Ovary (tissue), 9 donors: ENCODE measurements around the gene GRXCR2. TPM values are rescaled to one million over a fixed set of nuclear protein-coding genes. Genes with fewer than 3 reads are reported as not detected.
"Not testable (repeated sequence)": the region's sequence is repeated elsewhere in the genome, so short reads cannot be mapped to it uniquely, and the experiment has no call there.

Experiments
- DNase-seq, 5 donors: peaks; one replicate each; pipeline ENCODE4 v3.0.0-alpha.2; 2019 to 2020
- H3K27ac ChIP-seq, 2 donors: fragments of 200-600 bp; one replicate each; pipeline versions ENCODE4 v1.5.1 to v1.8.0; 2019 to 2022
- H3K27me3 ChIP-seq: fragments of 200-600 bp; one replicate; pipeline ENCODE4 v1.8.0; 2022
- H3K36me3 ChIP-seq: fragments of 200-600 bp; sonication (generic); one replicate; pipeline ENCODE4 v1.5.1; 2019
- H3K4me1 ChIP-seq: one replicate; pipeline ENCODE4 v1.8.1; 2013; ENCODE audit warnings: mild to moderate bottlenecking, moderate library complexity; ENCODE audit not compliant: insufficient read depth
- H3K4me3 ChIP-seq: fragments of 200-600 bp; sonication (generic); one replicate; pipeline ENCODE4 v1.5.1; 2017
- H3K9me3 ChIP-seq, 2 donors: fragments of 200-600 bp in 1 of 2; sonication (generic) in 1 of 2; one replicate each; pipeline versions ENCODE4 v1.5.1 to v1.8.1; 2013 to 2019; ENCODE audit warnings: mild to moderate bottlenecking in 1 of 2, moderate library complexity in 1 of 2
- CTCF ChIP-seq, 3 donors: fragments of 450-650 bp in 2 of 3; fragments of 200-600 bp in 1 of 3; IDR thresholded peaks; one replicate each; pipeline versions ENCODE4 v1.5.1 to v1.8.0; 2016 to 2022; ENCODE audit warnings: antibody characterized with exemption in 3 of 3, mild to moderate bottlenecking in 1 of 3
- EP300 ChIP-seq: sonication (generic); formaldehyde crosslinking; IDR thresholded peaks from one replicate; pipeline ENCODE4 v1.6.1; 2017; ENCODE audit warnings: antibody characterized with exemption
- POLR2A ChIP-seq: fragments of 450-650 bp; IDR thresholded peaks from one replicate; pipeline ENCODE4 v1.6.1; 2017; ENCODE audit warnings: antibody characterized with exemption, mild to moderate bottlenecking, moderate library complexity
- WGBS, 3 donors: extraction: QIAGEN DNeasy Blood & Tissue Kit in 1 of 3; methylation state at CpG; one replicate each; pipeline versions ENCODE4 v1.1.5 to v1.1.7; 2013 to 2017; 5-methylcytosine and 5-hydroxymethylcytosine counted together
- intact Hi-C, 4 donors: fragments of 100-400 bp; cut with DNase I; formaldehyde crosslinking; loops; one replicate each; pipeline versions ENCODE4 v1.11.0 to v1.15.1; 2022 to 2023
- polyA plus RNA-seq, 2 donors: library from polyadenylated mRNA; stranded (reverse); fragments of 200-250 nt in 1 of 2; fragments of 350-450 nt in 1 of 2; fragmentation: Illumina TruSeq in 1 of 2; extraction: RNeasy Lipid Tissue Mini Kit (QIAGEN cat#74804) in 1 of 2; gene quantifications; one replicate each; pipeline ENCODE4 v1.2.3, GENCODE V29; 2013 to 2014
- total RNA-seq, 7 donors: library from RNA; depleted of rRNA in 2 of 7; stranded (reverse); fragments of >200 nt in 2 of 7; fragmentation: NEBNext Ultra II Directional in 3 of 7; extraction: Animal tissue kit (Norgen Biotek cat#: 25700) in 3 of 7; gene quantifications; one replicate each; pipeline versions ENCODE4 v1.1.0 to v1.2.4, GENCODE V29; 2016 to 2023
- donor health status: DM: no; HTN: no; CAD: no; lungs with moderate emphysema.
- donor health status: DM: no; HTN: no; CAD: no.
- donor health status: Bipolar disorder and iron deficiency.
- donor health status: DM: yes; HTN: yes; CAD: no.
- donor health status: DM: no; HTN: no; CAD: no.
- donor health status: DM: yes; HTN: yes; CAD: no.

GRXCR2 gene
- total and polyA plus RNA-seq, 9 donors, result not detected

GRCh38 chr5:145898171-145898570, 25.4 kb upstream of the GRXCR2 start:
- Histone ChIP-seq H3K9me3 (no peaks in the 10 kb centered on the region), H3K36me3 (no peaks in the 10 kb centered on the region), H3K4me3 (no peak overlapping the region), H3K27me3 (no peaks in the 10 kb centered on the region), H3K4me1 (no peaks in the 10 kb centered on the region), H3K27ac (no peak overlapping the region)
- no peak for DNase-seq
- TF ChIP-seq CTCF (IDR thresholded peaks at IDR 0.05) (no peak), POLR2A (no peak), EP300 (no peak)
- intact Hi-C loops, result no loop called here

DNA sequence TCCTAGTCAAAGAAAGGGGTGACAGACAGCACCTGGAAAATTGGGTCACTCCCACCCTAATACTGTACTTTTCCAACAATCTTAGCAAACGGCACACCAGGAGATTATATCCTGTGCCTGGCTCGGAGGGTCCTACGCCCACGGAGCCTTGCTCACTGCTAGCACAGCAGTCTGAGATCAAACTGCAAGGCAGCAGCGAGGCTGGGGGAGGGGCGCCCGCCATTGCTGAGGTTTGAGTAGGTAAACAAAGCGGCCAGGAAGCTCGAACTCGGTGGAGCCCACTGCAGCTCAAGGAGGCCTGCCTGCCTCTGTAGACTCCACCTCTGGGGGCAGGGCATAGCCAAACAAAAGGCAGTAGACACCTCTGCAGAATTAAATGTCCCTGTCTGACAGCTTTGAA, 18.6 kb upstream of the GRXCR2 start:
- H3K27ac ChIP-seq, H3K4me1 ChIP-seq, H3K27me3 ChIP-seq, intact Hi-C loops, H3K36me3 ChIP-seq, H3K9me3 ChIP-seq, DNase-seq, H3K4me3 ChIP-seq: not testable (repeated sequence)
- WGBS, 3 donors, result 87 to 95% (median 89%) methylated on average over 10 of the region's 10 CpGs

DNA sequence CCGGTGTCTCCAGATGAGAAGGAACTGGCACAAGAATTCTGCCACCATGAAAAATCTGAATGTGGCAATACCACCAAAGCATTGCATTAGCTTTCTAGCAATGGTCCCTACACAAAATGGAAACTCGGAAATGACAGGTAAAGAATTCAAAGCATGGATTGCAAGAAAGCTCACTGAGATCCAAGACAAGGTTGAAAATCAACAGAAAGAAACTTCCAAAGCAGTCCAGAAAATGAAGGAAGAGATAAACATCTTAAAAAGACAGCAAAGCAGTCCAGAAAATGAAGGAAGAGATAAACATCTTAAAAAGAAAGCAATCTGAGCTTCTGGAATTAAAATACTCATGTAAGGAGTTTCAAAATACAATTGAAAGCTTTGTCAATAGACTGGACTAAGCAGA, 16.8 kb upstream of the GRXCR2 start:
- TF ChIP-seq EP300, result no peak
- no peak for TF ChIP-seq POLR2A
- TF ChIP-seq CTCF (IDR thresholded peaks at IDR 0.05), result no peak
- Histone ChIP-seq H3K4me3 (no peak overlapping the region), H3K9me3 (no peaks in the 10 kb centered on the region), H3K4me1 (no peaks in the 10 kb centered on the region), H3K27ac (no peak overlapping the region), H3K36me3 (no peaks in the 10 kb centered on the region), H3K27me3 (no peaks in the 10 kb centered on the region)
- 86 to 96% (median 94%) methylated on average over 2 of the region's 2 CpGs for WGBS, 3 donors
- DNase-seq, result no peak
- intact Hi-C loops, result no loop called here

DNA sequence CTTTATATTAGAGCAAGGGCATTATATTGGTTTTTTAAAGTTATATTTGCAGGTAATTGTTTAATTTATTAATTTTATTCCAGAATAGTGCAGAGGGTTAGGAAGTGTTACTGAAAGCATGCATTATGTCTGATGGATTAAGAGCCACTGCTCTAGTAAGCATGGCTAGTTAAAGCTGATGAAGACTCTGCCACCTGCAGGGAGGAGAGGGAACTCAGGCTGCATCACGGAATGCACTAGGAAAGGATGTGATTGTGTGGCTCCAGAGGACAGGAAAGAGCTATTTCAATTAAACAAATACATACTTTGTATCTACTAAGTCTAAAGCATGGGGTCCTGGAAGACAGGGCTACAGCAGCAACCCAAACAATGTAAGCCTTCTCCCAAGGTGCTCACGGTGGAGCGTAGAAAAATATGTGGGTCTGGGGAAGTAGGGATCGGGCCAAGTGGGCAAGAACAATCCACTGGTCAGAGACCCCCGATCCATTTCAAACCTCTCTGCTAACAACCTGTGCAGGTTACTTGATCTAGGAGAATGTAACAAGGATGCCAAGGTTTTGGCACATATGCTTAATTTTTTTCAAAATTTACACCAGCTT, 15.3 kb upstream of the GRXCR2 start:
- Histone ChIP-seq H3K27ac (no peak overlapping the region), H3K36me3 (no peaks in the 10 kb centered on the region), H3K27me3 (no peaks in the 10 kb centered on the region), H3K4me1 (no peaks in the 10 kb centered on the region), H3K4me3 (no peak overlapping the region), H3K9me3 (no peaks in the 10 kb centered on the region)
- peak in 1 of 3 donors; percentile 18 for TF ChIP-seq CTCF (IDR thresholded peaks at IDR 0.05)
- TF ChIP-seq EP300, result no peak
- no peak for TF ChIP-seq POLR2A
- WGBS, 3 donors, result 73 to 74% (median 74%) methylated on average over 5 of the region's 5 CpGs
- intact Hi-C loops, result no loop called here
- no peak for DNase-seq

- 75 to 84% (median 78%) methylated on average over 3 of the region's 3 CpGs for WGBS, 3 donors
- H3K4me1 ChIP-seq, result no peaks in the 10 kb centered on the region
- H3K9me3 ChIP-seq, result no peaks in the 10 kb centered on the region
- no peaks in the 10 kb centered on the region for H3K36me3 ChIP-seq
- intact Hi-C loops, result no loop called here
- no peak for TF ChIP-seq EP300
- TF ChIP-seq POLR2A, result no peak
- TF ChIP-seq CTCF (IDR thresholded peaks at IDR 0.05), result no peak
- no peak overlapping the region for H3K27ac ChIP-seq
- no peaks in the 10 kb centered on the region for H3K27me3 ChIP-seq
- H3K4me3 ChIP-seq, result no peak overlapping the region
- no peak for DNase-seq
Observed at GRCh38 chr5:145887217-145887616, 14.4 kb upstream of the GRXCR2 start.
